Measurements from ENCODE around the gene PTGS1. TPM values are rescaled to one million over a fixed set of nuclear protein-coding genes. Genes with fewer than 3 reads are reported as not detected.

The PTGS1 gene
- total RNA-seq, 1 donor from 2014 or later: 33.4 TPM

GRCh38 chr9:122372856-122373845 is 2.3 kb downstream of the PTGS1 start:
- Mint-ChIP-seq H3K36me3 (ENCODE audit: low read depth, unreplicated experiment) (peaks cover under 1% of the 10 kb centered on the region), H3K27ac (ENCODE audit: unreplicated experiment) (no peak overlapping the region), H3K27me3 (ENCODE audit: unreplicated experiment) (peaks cover 14% of the 10 kb centered on the region), H3K4me3 (ENCODE audit: unreplicated experiment) (no peak overlapping the region), H3K9me3 (ENCODE audit: unreplicated experiment) (no peaks in the 10 kb centered on the region), H3K4me1 (ENCODE audit: unreplicated experiment) (peaks cover 23% of the 10 kb centered on the region)
- no peak for TF ChIP-seq CTCF (IDR thresholded peaks at IDR 0.05; ENCODE audit: unreplicated experiment)
- DNase-seq (ENCODE audit: low spot score): no peak

- no peak for DNase-seq (ENCODE audit: low spot score)
- H3K4me1 Mint-ChIP-seq (ENCODE audit: unreplicated experiment): peaks cover 23% of the 10 kb centered on the region
- peaks cover 12% of the 10 kb centered on the region for H3K36me3 Mint-ChIP-seq (ENCODE audit: low read depth, unreplicated experiment)
- no peaks in the 10 kb centered on the region for H3K9me3 Mint-ChIP-seq (ENCODE audit: unreplicated experiment)
- H3K4me3 Mint-ChIP-seq (ENCODE audit: unreplicated experiment): no peak overlapping the region
- no peak for TF ChIP-seq CTCF (IDR thresholded peaks at IDR 0.05; ENCODE audit: unreplicated experiment)
- H3K27ac Mint-ChIP-seq (ENCODE audit: unreplicated experiment): no peak overlapping the region
- H3K27me3 Mint-ChIP-seq (ENCODE audit: unreplicated experiment): peaks cover 11% of the 10 kb centered on the region
Measured at GRCh38 chr9:122374885-122375420, 4.1 kb downstream of the PTGS1 start.

GRCh38 chr9:122376796-122377195 is 6.0 kb downstream of the PTGS1 start:
- Mint-ChIP-seq H3K4me1 (ENCODE audit: unreplicated experiment) (peaks cover 18% of the 10 kb centered on the region), H3K4me3 (ENCODE audit: unreplicated experiment) (no peak overlapping the region), H3K27me3 (ENCODE audit: unreplicated experiment) (peaks cover 11% of the 10 kb centered on the region), H3K36me3 (ENCODE audit: low read depth, unreplicated experiment) (peaks cover 14% of the 10 kb centered on the region), H3K9me3 (ENCODE audit: unreplicated experiment) (no peaks in the 10 kb centered on the region), H3K27ac (ENCODE audit: unreplicated experiment) (no peak overlapping the region)
- no peak for TF ChIP-seq CTCF (IDR thresholded peaks at IDR 0.05; ENCODE audit: unreplicated experiment)
- no peak for DNase-seq (ENCODE audit: low spot score)

GRCh38 chr9:122377241-122378164 is 6.7 kb downstream of the PTGS1 start:
- DNase-seq (ENCODE audit: low spot score): no peak
- no peak overlapping the region for H3K4me3 Mint-ChIP-seq (ENCODE audit: unreplicated experiment)
- no peak overlapping the region for H3K27ac Mint-ChIP-seq (ENCODE audit: unreplicated experiment)
- peaks cover 14% of the 10 kb centered on the region for H3K36me3 Mint-ChIP-seq (ENCODE audit: low read depth, unreplicated experiment)
- no peak for TF ChIP-seq CTCF (IDR thresholded peaks at IDR 0.05; ENCODE audit: unreplicated experiment)
- H3K9me3 Mint-ChIP-seq (ENCODE audit: unreplicated experiment): no peaks in the 10 kb centered on the region
- peaks cover 16% of the 10 kb centered on the region for H3K4me1 Mint-ChIP-seq (ENCODE audit: unreplicated experiment)
- peaks cover 11% of the 10 kb centered on the region for H3K27me3 Mint-ChIP-seq (ENCODE audit: unreplicated experiment)

All from endothelial cell (in vitro differentiated cells).